HepG2 (cell line): ENCODE measurements around the gene EIF1AD. TPM values are rescaled to one million over a fixed set of nuclear protein-coding genes. Genes with fewer than 3 reads are reported as not detected.
A peak's percentile ranks its signal among the peaks of the same experiment; 100 is the strongest.
"Not testable (repeated sequence)": the region's sequence is repeated elsewhere in the genome, so short reads cannot be mapped to it uniquely, and the experiment has no call there.

Experiments used
- ATAC-seq: fragments of 200-7000 bp; cut with Tn5 transposase; 3 replicates; pipeline ENCODE4 v1.9.1; 2020; ENCODE audit warnings: mild to moderate bottlenecking, moderate library complexity
- BruUV-seq: library from RNA; stranded (reverse); fragments of 400-500 nt; replicated peaks from 2 replicates; lab custom pipeline; 2021; lab: Mats Ljungman, UMichigan
- CTCF ChIA-PET: fragments of 300-600 bp; formaldehyde crosslinking; extraction: SDS; loops from one replicate; lab custom pipeline; 2021; ENCODE audit warnings: low total read pairs, inconsistent platforms, low intra/inter-chr PET ratio; lab: Yijun Ruan, JAX
- POLR2A ChIA-PET: fragments of 350-600 bp; sonication (Branson Sonifier 250); formaldehyde crosslinking; loops from one replicate; lab custom pipeline; 2020; ENCODE audit warnings: antibody characterized with exemption, inconsistent platforms; lab: Yijun Ruan, JAX
- DNase-seq: peaks from one replicate; pipeline ENCODE4 v3.0.0-alpha.2; 2015; ENCODE audit warnings: low spot score
- FAIRE-seq: peaks from 3 replicates; lab custom pipeline; 2011; peaks lifted over from hg19 to GRCh38; lab: Jason Lieb, UNC
- H2AFZ ChIP-seq: one replicate; pipeline ENCODE4 v1.6.1; 2011; ENCODE audit warnings: low read length, inconsistent platforms
- H3K27ac ChIP-seq: fragments of 300-600 bp; 3 replicates; pipeline ENCODE4 v1.8.0; 2011; ENCODE audit warnings: mixed run types, mild to moderate bottlenecking, mixed read lengths, low read length, inconsistent platforms; ENCODE audit not compliant: insufficient read depth; ENCODE audit errors: extremely low read length
- H3K27me3 ChIP-seq, 2 experiments: fragments of 200-600 bp in 1 of 2; 2 replicates in 1 of 2; 3 replicates in 1 of 2; pipeline versions ENCODE4 v1.6.0 to v1.8.0; 2011; ENCODE audit warnings: low read length in 2 of 2, mild to moderate bottlenecking in 2 of 2, moderate library complexity in 2 of 2, inconsistent platforms in 1 of 2; ENCODE audit not compliant: insufficient read depth in 2 of 2, control insufficient read depth in 1 of 2
- H3K36me3 ChIP-seq, 2 experiments: fragments of 200-600 bp in 1 of 2; replicated peaks in 1 of 2; 2 replicates in 1 of 2; 3 replicates in 1 of 2; pipeline versions ENCODE4 v1.5.1 to v1.8.0; 2011; ENCODE audit warnings: low read length in 2 of 2, inconsistent platforms in 1 of 2; ENCODE audit not compliant: insufficient read depth in 2 of 2, control insufficient read depth in 1 of 2
- H3K4me1 ChIP-seq: 2 replicates; pipeline ENCODE4 v1.5.1; 2012; ENCODE audit warnings: low read length, inconsistent platforms; ENCODE audit not compliant: insufficient read depth
- H3K4me2 ChIP-seq: 2 replicates; pipeline ENCODE4 v1.6.0; 2011; ENCODE audit warnings: low read depth, low read length, inconsistent platforms
- H3K4me3 ChIP-seq, 3 experiments: fragments of 200-600 bp in 1 of 3; sonication (generic), shearing (Covaris generic) in 1 of 3; replicated peaks in 1 of 3; 2 replicates each; pipeline ENCODE4 v1.5.1; 2011 to 2016; ENCODE audit warnings: low read length in 3 of 3, inconsistent platforms in 2 of 3, low read depth in 2 of 3, mild to moderate bottlenecking in 2 of 3, control low read depth in 1 of 3, mixed read lengths in 1 of 3; ENCODE audit not compliant: insufficient read depth in 1 of 3
- H3K79me2 ChIP-seq: one replicate; pipeline ENCODE4 v1.6.1; 2011; ENCODE audit warnings: low read length, inconsistent platforms; ENCODE audit not compliant: insufficient read depth
- H3K9ac ChIP-seq: 2 replicates; pipeline ENCODE4 v1.6.0; 2011; ENCODE audit warnings: mild to moderate bottlenecking, low read depth, low read length, inconsistent platforms; ENCODE audit not compliant: insufficient read depth
- H3K9me3 ChIP-seq: 2 replicates; pipeline ENCODE4 v1.5.1; 2012; ENCODE audit warnings: mild to moderate bottlenecking, low read length
- H4K20me1 ChIP-seq: 2 replicates; pipeline ENCODE4 v1.6.0; 2011; ENCODE audit warnings: inconsistent platforms, mild to moderate bottlenecking, low read length, moderate library complexity; ENCODE audit not compliant: insufficient read depth
- ATF5 ChIP-seq: sonication (generic); formaldehyde crosslinking; IDR thresholded peaks from 2 replicates; pipeline ENCODE4 v1.4.0; 2020; ENCODE audit warnings: mild to moderate bottlenecking, low read depth, missing genetic modification reagents
- ATM ChIP-seq: fragments of 450-650 bp; IDR thresholded peaks from 2 replicates; pipeline ENCODE4 v1.7.1; 2017; ENCODE audit warnings: mild to moderate bottlenecking, borderline replicate concordance
- NFYC ChIP-seq: IDR thresholded peaks from 2 replicates; pipeline ENCODE4 v1.6.1; 2016; ENCODE audit warnings: missing genetic modification reagents, missing compliant biosample characterization
- SPEN ChIP-seq: sonication (generic); formaldehyde crosslinking; IDR thresholded peaks from 2 replicates; pipeline ENCODE4 v1.5.1; 2020; ENCODE audit warnings: low read depth, mild to moderate bottlenecking, missing genetic modification reagents
- TBP ChIP-seq: sonication (generic); formaldehyde crosslinking; IDR thresholded peaks from 2 replicates; pipeline ENCODE4 v1.5.0; 2020; ENCODE audit warnings: missing genetic modification reagents
- ZNF263 ChIP-seq: sonication (generic); formaldehyde crosslinking; IDR thresholded peaks from 2 replicates; pipeline ENCODE4 v1.4.0; 2020; ENCODE audit warnings: missing genetic modification reagents
- ZNF629 ChIP-seq: sonication (generic); formaldehyde crosslinking; conservative IDR thresholded peaks from 2 replicates; pipeline ENCODE4 v1.5.0; 2020; ENCODE audit warnings: missing genetic modification reagents
- WGBS: methylation state at CpG from one replicate; pipeline ENCODE4 v1.1.6; 2017; ENCODE audit warnings: low lambda C conversion rate; 5-methylcytosine and 5-hydroxymethylcytosine counted together
- in situ Hi-C: cut with HindIII; loops from 2 replicates; pipeline ENCODE4 v1.10.0; 2017; ENCODE audit warnings: low pct_unique_long_range_greater_than_20kb; ENCODE audit not compliant: extremely low pct_ligation_motif_present
- intact Hi-C: fragments of 100-400 bp; cut with micrococcal nuclease; formaldehyde crosslinking; loops from one replicate; pipeline ENCODE4 v1.10.0; 2022; ENCODE audit not compliant: unreplicated experiment
- polyA plus RNA-seq, 8 experiments: library from polyadenylated mRNA; depleted of rRNA in 3 of 8; stranded (reverse) in 7 of 8; unstranded in 1 of 8; fragments of >200 nt; fragmentation: Illumina TruSeq in 4 of 8; extraction: Trizol in 4 of 8; gene quantifications; 2 replicates each; pipeline versions ENCODE4 v1.2.1 to v1.2.3, GENCODE V29; 2011 to 2016; ENCODE audit warnings: low read depth in 4 of 8, missing spikeins in 1 of 8, mixed read lengths in 1 of 8; ENCODE audit not compliant: insufficient read depth in 1 of 8
- total RNA-seq, 5 experiments: library from RNA; depleted of rRNA; stranded (reverse); fragments of >200 nt; fragmentation: Illumina TruSeq; extraction: Trizol; gene quantifications; 2 replicates each; pipeline ENCODE4 v1.2.3, GENCODE V29; 2016; ENCODE audit warnings: low read depth in 1 of 5
- TF ChIP-seq, protein P1 (sequence below): sonication (generic); formaldehyde crosslinking; IDR thresholded peaks from 2 replicates; pipeline ENCODE4 v1.9.0; 2021; ENCODE audit warnings: missing genetic modification reagents, mild to moderate bottlenecking, borderline replicate concordance
- TF ChIP-seq, protein P2 (sequence below): sonication (generic); formaldehyde crosslinking; IDR thresholded peaks from 2 replicates; pipeline ENCODE4 v1.4.0; 2020; ENCODE audit warnings: missing genetic modification reagents, borderline replicate concordance
- TF ChIP-seq, protein P3 (sequence below): sonication (generic); formaldehyde crosslinking; IDR thresholded peaks from 2 replicates; pipeline ENCODE4 v1.4.0; 2020; ENCODE audit warnings: missing genetic modification reagents

EIF1AD gene
- total and polyA plus RNA-seq, 2 of the 13 experiments (the other 11 are each of a cell fraction or from before 2014, with no cell fraction given), result 18.2 to 30.8 TPM

- ATAC-seq (no peak), DNase-seq (no peak), FAIRE-seq (no peak)
- no peak overlapping the region for H3K27ac ChIP-seq
- WGBS, result 5% methylated on average over 6 of the region's 14 CpGs
- BruUV-seq, result no TSS peak
- H3K9me3 ChIP-seq, result no peaks in the 10 kb centered on the region
- no peak overlapping the region; the same call in 1 of the 2 replicates for H3K4me2 ChIP-seq
- H3K4me3 ChIP-seq, result no peak overlapping the region
- peak; percentile 50; the same call in 1 of the 2 replicates for TF ChIP-seq ZNF263 (CRISPR knock-in tag)
- no peak for TF ChIP-seq ATF5
- TF ChIP-seq ATM, result no peak
- no peak for TF ChIP-seq SPEN (CRISPR knock-in tag)
- no peak for TF ChIP-seq NFYC (CRISPR knock-in tag)
- peak; percentile 70 for TF ChIP-seq ZNF629 (CRISPR knock-in tag)
- TF ChIP-seq, protein P1, sequence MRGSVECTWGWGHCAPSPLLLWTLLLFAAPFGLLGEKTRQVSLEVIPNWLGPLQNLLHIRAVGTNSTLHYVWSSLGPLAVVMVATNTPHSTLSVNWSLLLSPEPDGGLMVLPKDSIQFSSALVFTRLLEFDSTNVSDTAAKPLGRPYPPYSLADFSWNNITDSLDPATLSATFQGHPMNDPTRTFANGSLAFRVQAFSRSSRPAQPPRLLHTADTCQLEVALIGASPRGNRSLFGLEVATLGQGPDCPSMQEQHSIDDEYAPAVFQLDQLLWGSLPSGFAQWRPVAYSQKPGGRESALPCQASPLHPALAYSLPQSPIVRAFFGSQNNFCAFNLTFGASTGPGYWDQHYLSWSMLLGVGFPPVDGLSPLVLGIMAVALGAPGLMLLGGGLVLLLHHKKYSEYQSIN, result no peak
- TF ChIP-seq, protein P2, sequence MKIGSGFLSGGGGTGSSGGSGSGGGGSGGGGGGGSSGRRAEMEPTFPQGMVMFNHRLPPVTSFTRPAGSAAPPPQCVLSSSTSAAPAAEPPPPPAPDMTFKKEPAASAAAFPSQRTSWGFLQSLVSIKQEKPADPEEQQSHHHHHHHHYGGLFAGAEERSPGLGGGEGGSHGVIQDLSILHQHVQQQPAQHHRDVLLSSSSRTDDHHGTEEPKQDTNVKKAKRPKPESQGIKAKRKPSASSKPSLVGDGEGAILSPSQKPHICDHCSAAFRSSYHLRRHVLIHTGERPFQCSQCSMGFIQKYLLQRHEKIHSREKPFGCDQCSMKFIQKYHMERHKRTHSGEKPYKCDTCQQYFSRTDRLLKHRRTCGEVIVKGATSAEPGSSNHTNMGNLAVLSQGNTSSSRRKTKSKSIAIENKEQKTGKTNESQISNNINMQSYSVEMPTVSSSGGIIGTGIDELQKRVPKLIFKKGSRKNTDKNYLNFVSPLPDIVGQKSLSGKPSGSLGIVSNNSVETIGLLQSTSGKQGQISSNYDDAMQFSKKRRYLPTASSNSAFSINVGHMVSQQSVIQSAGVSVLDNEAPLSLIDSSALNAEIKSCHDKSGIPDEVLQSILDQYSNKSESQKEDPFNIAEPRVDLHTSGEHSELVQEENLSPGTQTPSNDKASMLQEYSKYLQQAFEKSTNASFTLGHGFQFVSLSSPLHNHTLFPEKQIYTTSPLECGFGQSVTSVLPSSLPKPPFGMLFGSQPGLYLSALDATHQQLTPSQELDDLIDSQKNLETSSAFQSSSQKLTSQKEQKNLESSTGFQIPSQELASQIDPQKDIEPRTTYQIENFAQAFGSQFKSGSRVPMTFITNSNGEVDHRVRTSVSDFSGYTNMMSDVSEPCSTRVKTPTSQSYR, result no peak
- no peak for TF ChIP-seq TBP (CRISPR knock-in tag)
- TF ChIP-seq, protein P3, sequence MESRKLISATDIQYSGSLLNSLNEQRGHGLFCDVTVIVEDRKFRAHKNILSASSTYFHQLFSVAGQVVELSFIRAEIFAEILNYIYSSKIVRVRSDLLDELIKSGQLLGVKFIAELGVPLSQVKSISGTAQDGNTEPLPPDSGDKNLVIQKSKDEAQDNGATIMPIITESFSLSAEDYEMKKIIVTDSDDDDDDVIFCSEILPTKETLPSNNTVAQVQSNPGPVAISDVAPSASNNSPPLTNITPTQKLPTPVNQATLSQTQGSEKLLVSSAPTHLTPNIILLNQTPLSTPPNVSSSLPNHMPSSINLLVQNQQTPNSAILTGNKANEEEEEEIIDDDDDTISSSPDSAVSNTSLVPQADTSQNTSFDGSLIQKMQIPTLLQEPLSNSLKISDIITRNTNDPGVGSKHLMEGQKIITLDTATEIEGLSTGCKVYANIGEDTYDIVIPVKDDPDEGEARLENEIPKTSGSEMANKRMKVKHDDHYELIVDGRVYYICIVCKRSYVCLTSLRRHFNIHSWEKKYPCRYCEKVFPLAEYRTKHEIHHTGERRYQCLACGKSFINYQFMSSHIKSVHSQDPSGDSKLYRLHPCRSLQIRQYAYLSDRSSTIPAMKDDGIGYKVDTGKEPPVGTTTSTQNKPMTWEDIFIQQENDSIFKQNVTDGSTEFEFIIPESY (CRISPR knock-in tag), result peak; percentile 40; the same call in 1 of the 2 replicates
- H3K79me2 ChIP-seq, result no peaks in the 10 kb centered on the region
- intact Hi-C loops, result no loop called here
- ChIA-PET POLR2A (interaction anchor here (1.2 kb wide), 1 partner anchor 9 kb away, joined by 3 read pairs; the partner anchor contains the start of genes BANF1 and EIF1AD), CTCF (no interaction called here)
- in situ Hi-C loops, result no loop called here
- H4K20me1 ChIP-seq, result no peaks in the 10 kb centered on the region
- no peaks in the 10 kb centered on the region for H3K36me3 ChIP-seq
- no peak overlapping the region for H2AFZ ChIP-seq
- no peak overlapping the region for H3K9ac ChIP-seq
- H3K4me1 ChIP-seq, result peaks cover 14% of the 10 kb centered on the region; the same call in 1 of the 2 replicates
- H3K27me3 ChIP-seq, result peaks cover 6 to 43% of the 10 kb centered on the region in 2 experiments; a peak in 4 of 5 replicates
Measured at GRCh38 chr11:66011239-66011784, 9.4 kb upstream of the EIF1AD start.

DNA sequence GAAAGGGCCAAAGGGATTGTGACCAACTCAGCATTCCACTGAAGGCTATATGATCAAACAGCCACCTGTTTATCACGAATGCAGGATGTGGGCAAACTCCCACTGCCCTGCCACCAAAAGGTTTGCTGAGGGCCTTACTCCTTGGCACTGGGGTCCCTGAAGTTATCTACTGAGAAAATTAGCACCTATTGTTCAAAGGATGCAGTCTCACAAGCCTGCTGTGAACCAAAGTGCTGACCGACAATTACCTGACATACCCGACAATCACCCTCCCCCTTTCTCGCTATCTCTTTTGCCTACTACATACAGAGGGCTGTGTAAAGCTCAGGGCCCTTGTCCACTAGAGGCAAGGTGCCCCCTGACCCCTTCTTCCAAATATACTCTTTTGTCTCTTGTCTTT, 8.1 kb upstream of the EIF1AD start:
- intact Hi-C loops, H3K9me3 ChIP-seq, H3K36me3 ChIP-seq, POLR2A ChIA-PET, CTCF ChIA-PET, H3K79me2 ChIP-seq, in situ Hi-C loops, H3K4me3 ChIP-seq, H3K27ac ChIP-seq, H2AFZ ChIP-seq, H3K9ac ChIP-seq, ATAC-seq, H4K20me1 ChIP-seq, H3K4me2 ChIP-seq, FAIRE-seq, DNase-seq, BruUV-seq: not testable (repeated sequence)
- WGBS, result 23% methylated on average over 4 of the region's 4 CpGs
- Histone ChIP-seq H3K4me1 (peaks cover 14% of the 10 kb centered on the region; the same call in 1 of the 2 replicates), H3K27me3 (peaks cover 6 to 34% of the 10 kb centered on the region in 2 experiments; a peak in 4 of 5 replicates)
